Astrocyte (in vitro differentiated cells and primary cell): ENCODE measurements around the gene L3MBTL4. TPM values are rescaled to one million over a fixed set of nuclear protein-coding genes. Genes with fewer than 3 reads are reported as not detected.

Experiments
- DNase-seq: peaks from one replicate; pipeline ENCODE4 v3.0.0-alpha.2; 2010; ENCODE audit warnings: low read depth
- FAIRE-seq: peaks from 2 replicates; lab custom pipeline; 2011; peaks lifted over from hg19 to GRCh38; lab: Jason Lieb, UNC
- H2AFZ ChIP-seq: 2 replicates; pipeline ENCODE4 v1.6.0; 2012; ENCODE audit warnings: low read depth, low read length, inconsistent platforms
- H3K27ac ChIP-seq: 2 replicates; pipeline ENCODE4 v1.5.1; 2011; ENCODE audit warnings: low read depth, low read length, inconsistent platforms
- H3K27me3 ChIP-seq: 2 replicates; pipeline ENCODE4 v1.6.0; 2011; ENCODE audit warnings: low read length, inconsistent platforms; ENCODE audit not compliant: insufficient read depth
- H3K36me3 ChIP-seq: 2 replicates; pipeline ENCODE4 v1.5.1; 2011; ENCODE audit warnings: low read length, inconsistent platforms; ENCODE audit not compliant: insufficient read depth
- H3K4me1 ChIP-seq: 2 replicates; pipeline ENCODE4 v1.5.1; 2011; ENCODE audit warnings: low read length, inconsistent platforms; ENCODE audit not compliant: insufficient read depth
- H3K4me2 ChIP-seq: 2 replicates; pipeline ENCODE4 v1.6.0; 2012; ENCODE audit warnings: low read length, inconsistent platforms
- H3K4me3 ChIP-seq: 2 replicates; pipeline ENCODE4 v1.5.1; 2011; ENCODE audit warnings: low read depth, mild to moderate bottlenecking, low read length, inconsistent platforms; ENCODE audit not compliant: insufficient read depth
- H3K79me2 ChIP-seq: 2 replicates; pipeline ENCODE4 v1.6.0; 2012; ENCODE audit warnings: mild to moderate bottlenecking, low read length, inconsistent platforms; ENCODE audit not compliant: insufficient read depth
- H3K9ac ChIP-seq: 2 replicates; pipeline ENCODE4 v1.6.0; 2012; ENCODE audit warnings: mild to moderate bottlenecking, low read length, inconsistent platforms
- H3K9me3 ChIP-seq: 2 replicates; pipeline ENCODE4 v1.5.1; 2012; ENCODE audit warnings: low read depth, mild to moderate bottlenecking, low read length, inconsistent platforms; ENCODE audit not compliant: insufficient read depth
- H4K20me1 ChIP-seq: 2 replicates; pipeline ENCODE4 v1.6.0; 2012; ENCODE audit warnings: low read length, inconsistent platforms; ENCODE audit not compliant: insufficient read depth
- H3K27ac Mint-ChIP-seq: one replicate; pipeline ENCODE4 v1.8.0; 2021; ENCODE audit warnings: mild to moderate bottlenecking, mixed read lengths; ENCODE audit not compliant: unreplicated experiment
- H3K27me3 Mint-ChIP-seq: one replicate; pipeline ENCODE4 v1.8.0; 2021; ENCODE audit warnings: low read depth, mixed read lengths; ENCODE audit not compliant: unreplicated experiment
- H3K36me3 Mint-ChIP-seq: one replicate; pipeline ENCODE4 v1.8.0; 2021; ENCODE audit warnings: low read depth, mixed read lengths; ENCODE audit not compliant: unreplicated experiment
- H3K4me1 Mint-ChIP-seq: one replicate; pipeline ENCODE4 v1.8.0; 2021; ENCODE audit warnings: low read depth, mixed read lengths; ENCODE audit not compliant: unreplicated experiment
- H3K4me3 Mint-ChIP-seq: one replicate; pipeline ENCODE4 v1.8.0; 2021; ENCODE audit warnings: mild to moderate bottlenecking, moderate library complexity, mixed read lengths; ENCODE audit not compliant: unreplicated experiment
- H3K9me3 Mint-ChIP-seq: one replicate; pipeline ENCODE4 v1.8.0; 2021; ENCODE audit warnings: mild to moderate bottlenecking, mixed read lengths; ENCODE audit not compliant: unreplicated experiment
- CTCF ChIP-seq: IDR thresholded peaks from 2 replicates; pipeline ENCODE4 v1.5.1; 2011; ENCODE audit warnings: low read depth, mild to moderate bottlenecking, inconsistent platforms, low read length, moderate library complexity; ENCODE audit not compliant: insufficient read depth
- EZH2 ChIP-seq: IDR thresholded peaks from 2 replicates; pipeline ENCODE4 v1.6.1; 2012; ENCODE audit warnings: mild to moderate bottlenecking, low read length, inconsistent platforms; ENCODE audit not compliant: insufficient read depth
- total RNA-seq: library from RNA; stranded (reverse); gene quantifications from 2 replicates; pipeline ENCODE4 v1.2.1, GENCODE V29; 2021

L3MBTL4 gene
- total RNA-seq, 1 donor from 2014 or later: 0.52 TPM

GRCh38 chr18:6255116-6255705, 159.5 kb downstream of the L3MBTL4 start:
- peaks cover 19% of the 10 kb centered on the region for H3K4me1 Mint-ChIP-seq
- H3K27me3 Mint-ChIP-seq: peaks cover 4% of the 10 kb centered on the region
- Histone ChIP-seq H2AFZ (no peak overlapping the region), H3K4me1 (no peaks in the 10 kb centered on the region), H3K27ac (no peak overlapping the region), H3K9me3 (no peaks in the 10 kb centered on the region), H3K36me3 (no peaks in the 10 kb centered on the region), H3K9ac (no peak overlapping the region), H4K20me1 (no peaks in the 10 kb centered on the region), H3K4me3 (no peak overlapping the region), H3K27me3 (no peaks in the 10 kb centered on the region), H3K79me2 (no peaks in the 10 kb centered on the region), H3K4me2 (no peak overlapping the region)
- no peak for TF ChIP-seq EZH2
- H3K9me3 Mint-ChIP-seq: peaks cover 6% of the 10 kb centered on the region
- DNase-seq: no peak
- H3K4me3 Mint-ChIP-seq: no peak overlapping the region
- no peak for FAIRE-seq
- no peaks in the 10 kb centered on the region for H3K36me3 Mint-ChIP-seq
- no peak overlapping the region for H3K27ac Mint-ChIP-seq

- H3K79me2 ChIP-seq: no peaks in the 10 kb centered on the region
- no peak overlapping the region for H3K4me3 ChIP-seq
- Mint-ChIP-seq H3K4me3 (no peak overlapping the region), H3K9me3 (peaks cover 6% of the 10 kb centered on the region), H3K27me3 (peaks cover 4% of the 10 kb centered on the region), H3K27ac (no peak overlapping the region), H3K36me3 (no peaks in the 10 kb centered on the region), H3K4me1 (peaks cover 19% of the 10 kb centered on the region)
- TF ChIP-seq EZH2: no peak
- TF ChIP-seq CTCF: no peak
- no peak for FAIRE-seq
- no peaks in the 10 kb centered on the region for H3K27me3 ChIP-seq
- no peaks in the 10 kb centered on the region for H3K9me3 ChIP-seq
- H3K27ac ChIP-seq: no peak overlapping the region
- DNase-seq: no peak
- no peaks in the 10 kb centered on the region for H4K20me1 ChIP-seq
- H3K4me1 ChIP-seq: no peaks in the 10 kb centered on the region
- H3K9ac ChIP-seq: no peak overlapping the region
- no peak overlapping the region for H3K4me2 ChIP-seq
- H2AFZ ChIP-seq: no peak overlapping the region
- H3K36me3 ChIP-seq: no peaks in the 10 kb centered on the region
These were observed 160.3 kb downstream of the L3MBTL4 start for GRCh38 chr18:6254456-6254855.

- no peak overlapping the region for H3K4me3 Mint-ChIP-seq
- H3K27me3 Mint-ChIP-seq: peaks cover 4% of the 10 kb centered on the region
- H3K27ac ChIP-seq: no peak overlapping the region
- H3K9ac ChIP-seq: no peak overlapping the region
- H3K4me2 ChIP-seq: no peak overlapping the region
- DNase-seq (no peak), FAIRE-seq (no peak)
- no peaks in the 10 kb centered on the region for H3K79me2 ChIP-seq
- H3K9me3 ChIP-seq: no peaks in the 10 kb centered on the region
- no peak overlapping the region for H3K4me3 ChIP-seq
- H3K36me3 ChIP-seq: no peaks in the 10 kb centered on the region
- no peaks in the 10 kb centered on the region for H3K36me3 Mint-ChIP-seq
- TF ChIP-seq CTCF (no peak), EZH2 (no peak)
- H2AFZ ChIP-seq: no peak overlapping the region
- H3K4me1 Mint-ChIP-seq: peaks cover 9% of the 10 kb centered on the region
- no peaks in the 10 kb centered on the region for H4K20me1 ChIP-seq
- no peaks in the 10 kb centered on the region for H3K4me1 ChIP-seq
- no peaks in the 10 kb centered on the region for H3K9me3 Mint-ChIP-seq
- H3K27me3 ChIP-seq: no peaks in the 10 kb centered on the region
- no peak overlapping the region for H3K27ac Mint-ChIP-seq
These were observed 163.6 kb downstream of the L3MBTL4 start for GRCh38 chr18:6251084-6251483.
